SK-N-SH (cell line): ENCODE measurements around the gene ACOT8.

Experiments used
- RFX5 ChIP-seq: IDR thresholded peaks from 2 replicates; pipeline ENCODE4 v1.6.1; 2012; ENCODE audit warnings: mild to moderate bottlenecking, improper control_type of control experiment, low read length
- RXRA ChIP-seq: IDR thresholded peaks from 2 replicates; pipeline ENCODE4 v1.4.0; 2012; ENCODE audit warnings: low read depth, mild to moderate bottlenecking, borderline replicate concordance
- TAF1 ChIP-seq: IDR thresholded peaks from 2 replicates; pipeline ENCODE4 v1.6.1; 2012; ENCODE audit warnings: low read depth, mild to moderate bottlenecking, low read length, moderate library complexity, borderline replicate concordance

GRCh38 chr20:45905505-45906079 lies 48.4 kb upstream of the ACOT8 start:
- TF ChIP-seq RXRA (no peak), RFX5 (no peak), TAF1 (no peak)
